Left ventricle myocardium inferior (tissue), 1 donor: ENCODE measurements around the gene CREG2. TPM values are rescaled to one million over a fixed set of nuclear protein-coding genes. Genes with fewer than 3 reads are reported as not detected.

ENCODE experiments used
- DNase-seq: peaks from one replicate; pipeline ENCODE4 v3.0.0-alpha.2; 2020
- H3K27ac ChIP-seq: fragments of 200-600 bp; replicated peaks from 2 replicates; pipeline ENCODE4 v1.8.0; 2021
- H3K27me3 ChIP-seq: fragments of 200-600 bp; 2 replicates; pipeline ENCODE4 v1.8.0; 2021; ENCODE audit warnings: low read depth
- H3K36me3 ChIP-seq: fragments of 200-600 bp; 2 replicates; pipeline ENCODE4 v1.8.0; 2021
- H3K4me1 ChIP-seq: fragments of 200-600 bp; 2 replicates; pipeline ENCODE4 v1.8.0; 2021
- H3K4me3 ChIP-seq: fragments of 200-600 bp; 2 replicates; pipeline ENCODE4 v1.8.0; 2021; ENCODE audit warnings: mild to moderate bottlenecking, moderate library complexity
- H3K9me3 ChIP-seq: fragments of 200-600 bp; replicated peaks from 2 replicates; pipeline ENCODE4 v1.8.0; 2021
- intact Hi-C: fragments of 100-400 bp; cut with micrococcal nuclease; formaldehyde crosslinking; loops from one replicate; pipeline ENCODE4 v1.11.0; 2022
- total RNA-seq: library from RNA; stranded (reverse); fragmentation: NEBNext Ultra II Directional; extraction: Animal tissue kit (Norgen Biotek cat#: 25700); gene quantifications from one replicate; pipeline ENCODE4 v1.2.1, GENCODE V29; 2021
- TF ChIP-seq, protein P1 (sequence below): fragments of 200-600 bp; IDR thresholded peaks from 2 replicates; pipeline ENCODE4 v1.8.0; 2021; ENCODE audit warnings: antibody characterized with exemption, mild to moderate bottlenecking, borderline replicate concordance
- donor health status: DM: no; HTN: yes; CAD: no; lungs with severe emphysema.

CREG2 gene
- total RNA-seq, 1 donor from 2014 or later = not detected

GRCh38 chr2:101410114-101410513 lies 22.8 kb upstream of the CREG2 start:
- intact Hi-C loops = loop anchor here (10.0 kb wide), 1 partner anchor 425 kb away; no protein-coding TSS in a partner anchor

GRCh38 chr2:101409699-101410098 lies 22.4 kb upstream of the CREG2 start:
- Histone ChIP-seq H3K4me3 (no peak overlapping the region), H3K36me3 (no peaks in the 10 kb centered on the region), H3K4me1 (no peaks in the 10 kb centered on the region), H3K9me3 (no peaks in the 10 kb centered on the region), H3K27ac (no peak overlapping the region), H3K27me3 (no peaks in the 10 kb centered on the region)
- TF ChIP-seq, protein P1, sequence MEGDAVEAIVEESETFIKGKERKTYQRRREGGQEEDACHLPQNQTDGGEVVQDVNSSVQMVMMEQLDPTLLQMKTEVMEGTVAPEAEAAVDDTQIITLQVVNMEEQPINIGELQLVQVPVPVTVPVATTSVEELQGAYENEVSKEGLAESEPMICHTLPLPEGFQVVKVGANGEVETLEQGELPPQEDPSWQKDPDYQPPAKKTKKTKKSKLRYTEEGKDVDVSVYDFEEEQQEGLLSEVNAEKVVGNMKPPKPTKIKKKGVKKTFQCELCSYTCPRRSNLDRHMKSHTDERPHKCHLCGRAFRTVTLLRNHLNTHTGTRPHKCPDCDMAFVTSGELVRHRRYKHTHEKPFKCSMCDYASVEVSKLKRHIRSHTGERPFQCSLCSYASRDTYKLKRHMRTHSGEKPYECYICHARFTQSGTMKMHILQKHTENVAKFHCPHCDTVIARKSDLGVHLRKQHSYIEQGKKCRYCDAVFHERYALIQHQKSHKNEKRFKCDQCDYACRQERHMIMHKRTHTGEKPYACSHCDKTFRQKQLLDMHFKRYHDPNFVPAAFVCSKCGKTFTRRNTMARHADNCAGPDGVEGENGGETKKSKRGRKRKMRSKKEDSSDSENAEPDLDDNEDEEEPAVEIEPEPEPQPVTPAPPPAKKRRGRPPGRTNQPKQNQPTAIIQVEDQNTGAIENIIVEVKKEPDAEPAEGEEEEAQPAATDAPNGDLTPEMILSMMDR = no peak
- intact Hi-C loops = loop anchor here (10.0 kb wide), 1 partner anchor 425 kb away; no protein-coding TSS in a partner anchor
- no peak for DNase-seq

More at GRCh38 chr2:101410114-101410513, 22.8 kb upstream of the CREG2 start:
- Histone ChIP-seq H3K36me3 (no peaks in the 10 kb centered on the region), H3K27me3 (no peaks in the 10 kb centered on the region), H3K9me3 (peaks cover 3% of the 10 kb centered on the region), H3K27ac (no peak overlapping the region), H3K4me1 (no peaks in the 10 kb centered on the region), H3K4me3 (no peak overlapping the region)
- no peak for DNase-seq
- TF ChIP-seq, protein P1 = no peak

DNA sequence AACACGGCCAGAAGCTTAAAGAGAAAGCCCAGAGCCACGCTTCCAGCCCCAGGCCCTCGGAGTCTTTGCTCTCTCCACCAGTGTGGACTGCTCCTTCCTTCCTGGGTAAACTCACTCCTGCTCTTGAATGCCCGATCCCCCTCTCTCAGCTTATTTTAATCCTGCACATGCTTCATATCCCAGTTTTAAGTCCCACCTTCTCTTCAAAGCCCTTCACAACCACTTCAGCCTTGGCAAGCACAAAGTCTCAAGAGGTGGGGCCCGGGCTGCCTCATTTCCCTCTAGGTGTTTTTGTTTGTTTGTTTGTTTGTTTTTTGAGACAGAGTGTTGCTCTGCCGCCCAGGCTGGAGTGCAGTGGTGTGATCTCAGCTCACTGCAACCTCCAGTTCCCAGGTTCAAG lies 21.6 kb upstream of the CREG2 start:
- no peaks in the 10 kb centered on the region for H3K36me3 ChIP-seq
- intact Hi-C loops = no loop called here
- H3K4me1 ChIP-seq = no peaks in the 10 kb centered on the region
- H3K27me3 ChIP-seq = no peaks in the 10 kb centered on the region
- H3K4me3 ChIP-seq = no peak overlapping the region
- TF ChIP-seq, protein P1 = no peak
- DNase-seq = no peak
- H3K27ac ChIP-seq = no peak overlapping the region
- H3K9me3 ChIP-seq = no peaks in the 10 kb centered on the region

- Histone ChIP-seq H3K4me1 (no peaks in the 10 kb centered on the region), H3K4me3 (no peak overlapping the region), H3K27ac (no peak overlapping the region), H3K36me3 (no peaks in the 10 kb centered on the region), H3K27me3 (peaks cover 3% of the 10 kb centered on the region), H3K9me3 (no peaks in the 10 kb centered on the region)
- DNase-seq = no peak
- TF ChIP-seq, protein P1 = no peak
- intact Hi-C loops = no loop called here
Observed at GRCh38 chr2:101405351-101405899, 18.1 kb upstream of the CREG2 start.

GRCh38 chr2:101403745-101404144 lies 16.4 kb upstream of the CREG2 start:
- Histone ChIP-seq H3K9me3 (no peaks in the 10 kb centered on the region), H3K36me3 (no peaks in the 10 kb centered on the region), H3K27ac (no peak overlapping the region), H3K4me3 (no peak overlapping the region), H3K4me1 (no peaks in the 10 kb centered on the region), H3K27me3 (peaks cover 9% of the 10 kb centered on the region)
- intact Hi-C loops = no loop called here
- TF ChIP-seq, protein P1 = no peak
- no peak for DNase-seq

DNA sequence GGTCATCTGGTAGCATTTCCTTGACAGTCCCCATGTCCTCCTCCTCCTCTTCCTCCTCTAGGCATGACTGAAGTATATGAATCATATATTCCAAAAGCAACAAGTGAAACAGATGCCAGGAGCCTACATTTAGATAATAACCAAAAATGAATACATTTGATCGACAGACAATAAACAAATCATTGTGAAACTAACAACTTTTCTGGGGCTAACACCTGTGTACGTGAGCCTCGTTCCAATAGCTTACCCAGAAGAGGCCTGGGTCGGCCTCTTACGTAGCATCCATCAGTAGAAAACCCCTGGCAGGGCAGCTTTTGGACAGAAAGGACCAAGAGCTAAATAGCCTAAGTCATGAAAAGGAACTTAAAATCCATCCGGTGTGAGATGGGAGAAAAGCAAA lies 15.3 kb upstream of the CREG2 start:
- TF ChIP-seq, protein P1 = no peak
- H3K4me1 ChIP-seq = no peaks in the 10 kb centered on the region
- H3K36me3 ChIP-seq = no peaks in the 10 kb centered on the region
- H3K27me3 ChIP-seq = peaks cover 20% of the 10 kb centered on the region
- no peak overlapping the region for H3K4me3 ChIP-seq
- intact Hi-C loops = no loop called here
- DNase-seq = no peak
- H3K27ac ChIP-seq = no peak overlapping the region
- no peaks in the 10 kb centered on the region for H3K9me3 ChIP-seq
